ENCODE data around the gene PHKB. TPM values are rescaled to one million over a fixed set of nuclear protein-coding genes. Genes with fewer than 3 reads are reported as not detected.

Gene PHKB
- total RNA-seq, 1 donor from 2014 or later = 49.6 TPM

- Histone ChIP-seq H3K9ac (ENCODE audit: low read length) (no peak overlapping the region), H2AFZ (ENCODE audit: low read depth, low read length) (no peak overlapping the region), H3K36me3 (ENCODE audit: insufficient read depth, low read length) (peaks cover 4% of the 10 kb centered on the region), H3K27me3 (ENCODE audit: insufficient read depth, low read length) (no peaks in the 10 kb centered on the region), H3K9me3 (ENCODE audit: insufficient read depth, low read depth, low read length) (no peaks in the 10 kb centered on the region), H3K27ac (ENCODE audit: low read depth, low read length) (no peak overlapping the region), H3K79me2 (ENCODE audit: insufficient read depth, low read length) (no peaks in the 10 kb centered on the region), H3K4me2 (ENCODE audit: low read length) (no peak overlapping the region), H4K20me1 (ENCODE audit: insufficient read depth, low read length) (no peaks in the 10 kb centered on the region), H3K4me1 (ENCODE audit: insufficient read depth, low read length) (no peaks in the 10 kb centered on the region), H3K4me3 (ENCODE audit: insufficient read depth, low read depth, low read length) (no peak overlapping the region)
- H3K4me1 Mint-ChIP-seq (ENCODE audit: low read depth, unreplicated experiment) = peaks cover 16% of the 10 kb centered on the region
- H3K9me3 Mint-ChIP-seq (ENCODE audit: unreplicated experiment) = peaks cover 14% of the 10 kb centered on the region
- H3K27me3 Mint-ChIP-seq (ENCODE audit: low read depth, unreplicated experiment) = no peaks in the 10 kb centered on the region
- DNase-seq (ENCODE audit: low read depth) = no peak
- peaks cover 5% of the 10 kb centered on the region for H3K36me3 Mint-ChIP-seq (ENCODE audit: low read depth, unreplicated experiment)
- no peak overlapping the region for H3K4me3 Mint-ChIP-seq (ENCODE audit: unreplicated experiment)
- FAIRE-seq = no peak
- TF ChIP-seq, protein P1, sequence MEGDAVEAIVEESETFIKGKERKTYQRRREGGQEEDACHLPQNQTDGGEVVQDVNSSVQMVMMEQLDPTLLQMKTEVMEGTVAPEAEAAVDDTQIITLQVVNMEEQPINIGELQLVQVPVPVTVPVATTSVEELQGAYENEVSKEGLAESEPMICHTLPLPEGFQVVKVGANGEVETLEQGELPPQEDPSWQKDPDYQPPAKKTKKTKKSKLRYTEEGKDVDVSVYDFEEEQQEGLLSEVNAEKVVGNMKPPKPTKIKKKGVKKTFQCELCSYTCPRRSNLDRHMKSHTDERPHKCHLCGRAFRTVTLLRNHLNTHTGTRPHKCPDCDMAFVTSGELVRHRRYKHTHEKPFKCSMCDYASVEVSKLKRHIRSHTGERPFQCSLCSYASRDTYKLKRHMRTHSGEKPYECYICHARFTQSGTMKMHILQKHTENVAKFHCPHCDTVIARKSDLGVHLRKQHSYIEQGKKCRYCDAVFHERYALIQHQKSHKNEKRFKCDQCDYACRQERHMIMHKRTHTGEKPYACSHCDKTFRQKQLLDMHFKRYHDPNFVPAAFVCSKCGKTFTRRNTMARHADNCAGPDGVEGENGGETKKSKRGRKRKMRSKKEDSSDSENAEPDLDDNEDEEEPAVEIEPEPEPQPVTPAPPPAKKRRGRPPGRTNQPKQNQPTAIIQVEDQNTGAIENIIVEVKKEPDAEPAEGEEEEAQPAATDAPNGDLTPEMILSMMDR (IDR thresholded peaks at IDR 0.05; ENCODE audit: insufficient read depth, low read depth, low read length) = no peak
- TF ChIP-seq EZH2 (IDR thresholded peaks at IDR 0.05; ENCODE audit: insufficient read depth, low read length) = no peak
- no peak overlapping the region for H3K27ac Mint-ChIP-seq (ENCODE audit: unreplicated experiment)
Observed at GRCh38 chr16:47446431-47446830, 14.7 kb upstream of the PHKB start.

DNA sequence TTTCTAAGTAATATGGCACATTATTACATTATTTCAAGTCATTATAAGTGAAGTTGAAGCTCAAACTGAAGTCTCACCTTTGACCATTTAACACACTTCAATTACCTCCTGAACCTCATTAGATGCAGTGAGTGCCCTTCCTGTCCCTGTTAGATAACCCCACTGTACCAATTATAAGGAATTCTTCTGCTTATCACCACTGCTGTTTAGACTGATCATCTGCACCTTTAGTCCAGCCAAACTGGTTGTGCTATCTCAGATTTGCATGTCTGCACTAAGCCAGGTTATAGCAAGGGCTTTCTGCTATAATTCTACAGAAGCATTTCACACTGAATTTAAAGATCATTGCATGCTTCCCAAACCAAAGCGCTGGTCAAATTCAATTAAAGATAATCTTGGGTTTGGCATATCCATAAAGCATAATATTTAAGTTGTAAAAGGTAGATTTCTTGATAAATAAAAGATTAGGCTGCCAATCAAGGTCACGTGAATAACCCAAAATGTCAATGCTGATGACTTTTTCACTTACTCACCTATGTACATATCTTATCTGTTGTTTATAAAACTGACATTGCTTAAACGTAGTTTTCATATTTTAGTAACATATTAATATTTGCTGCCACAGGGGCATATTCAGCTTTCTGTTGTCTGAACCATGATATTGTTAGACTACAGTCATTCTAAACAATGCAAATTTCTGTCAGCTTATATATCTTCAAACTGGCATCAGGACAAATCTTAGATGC, 12.1 kb upstream of the PHKB start:
- H3K4me2 ChIP-seq (ENCODE audit: low read length) = no peak overlapping the region
- no peak overlapping the region for H3K4me3 Mint-ChIP-seq (ENCODE audit: unreplicated experiment)
- H3K36me3 Mint-ChIP-seq (ENCODE audit: low read depth, unreplicated experiment) = peaks cover 2% of the 10 kb centered on the region
- H3K4me1 Mint-ChIP-seq (ENCODE audit: low read depth, unreplicated experiment) = peaks cover 16% of the 10 kb centered on the region
- FAIRE-seq = no peak
- no peaks in the 10 kb centered on the region for H3K9me3 ChIP-seq (ENCODE audit: insufficient read depth, low read depth, low read length)
- no peaks in the 10 kb centered on the region for H3K27me3 ChIP-seq (ENCODE audit: insufficient read depth, low read length)
- H3K27me3 Mint-ChIP-seq (ENCODE audit: low read depth, unreplicated experiment) = no peaks in the 10 kb centered on the region
- no peak overlapping the region for H3K9ac ChIP-seq (ENCODE audit: low read length)
- DNase-seq (ENCODE audit: low read depth) = no peak
- H3K27ac ChIP-seq (ENCODE audit: low read depth, low read length) = no peak overlapping the region
- H3K36me3 ChIP-seq (ENCODE audit: insufficient read depth, low read length) = peaks cover 11% of the 10 kb centered on the region
- no peak overlapping the region for H3K4me3 ChIP-seq (ENCODE audit: insufficient read depth, low read depth, low read length)
- no peak overlapping the region for H2AFZ ChIP-seq (ENCODE audit: low read depth, low read length)
- H4K20me1 ChIP-seq (ENCODE audit: insufficient read depth, low read length) = no peaks in the 10 kb centered on the region
- no peaks in the 10 kb centered on the region for H3K79me2 ChIP-seq (ENCODE audit: insufficient read depth, low read length)
- TF ChIP-seq, protein P1 (IDR thresholded peaks at IDR 0.05; ENCODE audit: insufficient read depth, low read depth, low read length) = no peak
- TF ChIP-seq EZH2 (IDR thresholded peaks at IDR 0.05; ENCODE audit: insufficient read depth, low read length) = no peak
- H3K4me1 ChIP-seq (ENCODE audit: insufficient read depth, low read length) = no peaks in the 10 kb centered on the region
- no peaks in the 10 kb centered on the region for H3K9me3 Mint-ChIP-seq (ENCODE audit: unreplicated experiment)
- no peak overlapping the region for H3K27ac Mint-ChIP-seq (ENCODE audit: unreplicated experiment)

DNA sequence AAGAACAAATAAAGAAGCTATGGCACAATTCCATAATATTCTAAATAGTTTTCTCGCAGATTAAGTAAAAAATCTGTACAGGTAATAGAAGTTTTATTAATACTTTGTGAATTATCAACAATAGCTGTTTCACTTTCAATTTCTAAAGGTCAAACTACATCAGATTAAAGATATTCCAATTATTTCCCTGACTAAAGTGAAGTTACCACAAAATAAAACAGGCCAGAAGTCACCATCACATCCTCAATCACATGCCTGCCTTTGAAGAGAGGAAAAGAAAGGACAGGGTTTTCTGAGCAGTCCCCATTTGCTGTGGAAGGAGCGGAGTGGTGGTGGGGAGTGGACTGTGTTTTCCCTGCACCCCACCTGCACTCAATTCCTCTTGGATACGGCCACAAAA, 11.3 kb upstream of the PHKB start:
- no peak overlapping the region for H3K9ac ChIP-seq (ENCODE audit: low read length)
- no peak for TF ChIP-seq EZH2 (IDR thresholded peaks at IDR 0.05; ENCODE audit: insufficient read depth, low read length)
- TF ChIP-seq, protein P1 (IDR thresholded peaks at IDR 0.05; ENCODE audit: insufficient read depth, low read depth, low read length) = no peak
- no peaks in the 10 kb centered on the region for H3K79me2 ChIP-seq (ENCODE audit: insufficient read depth, low read length)
- Mint-ChIP-seq H3K27ac (ENCODE audit: unreplicated experiment) (no peak overlapping the region), H3K36me3 (ENCODE audit: low read depth, unreplicated experiment) (peaks cover 2% of the 10 kb centered on the region), H3K4me1 (ENCODE audit: low read depth, unreplicated experiment) (peaks cover 16% of the 10 kb centered on the region), H3K4me3 (ENCODE audit: unreplicated experiment) (no peak overlapping the region), H3K9me3 (ENCODE audit: unreplicated experiment) (no peaks in the 10 kb centered on the region), H3K27me3 (ENCODE audit: low read depth, unreplicated experiment) (no peaks in the 10 kb centered on the region)
- no peaks in the 10 kb centered on the region for H4K20me1 ChIP-seq (ENCODE audit: insufficient read depth, low read length)
- H3K27me3 ChIP-seq (ENCODE audit: insufficient read depth, low read length) = no peaks in the 10 kb centered on the region
- peaks cover 11% of the 10 kb centered on the region for H3K36me3 ChIP-seq (ENCODE audit: insufficient read depth, low read length)
- no peaks in the 10 kb centered on the region for H3K9me3 ChIP-seq (ENCODE audit: insufficient read depth, low read depth, low read length)
- H3K4me2 ChIP-seq (ENCODE audit: low read length) = no peak overlapping the region
- H3K4me3 ChIP-seq (ENCODE audit: insufficient read depth, low read depth, low read length) = no peak overlapping the region
- no peaks in the 10 kb centered on the region for H3K4me1 ChIP-seq (ENCODE audit: insufficient read depth, low read length)
- FAIRE-seq (no peak), DNase-seq (ENCODE audit: low read depth) (no peak)
- H2AFZ ChIP-seq (ENCODE audit: low read depth, low read length) = no peak overlapping the region
- H3K27ac ChIP-seq (ENCODE audit: low read depth, low read length) = no peak overlapping the region
